GM19463 (cell line): ENCODE results near the gene ZNF768.
"Not testable (repeated sequence)": the region's sequence is repeated elsewhere in the genome, so short reads cannot be mapped to it uniquely, and the experiment has no call there.

ENCODE experiments used
- ATAC-seq: cut with Tn5 transposase; IDR thresholded peaks from one replicate; pipeline ENCODE4 v1.9.1; 2021; ENCODE audit warnings: mild to moderate bottlenecking, moderate library complexity; ENCODE audit not compliant: unreplicated experiment

ZNF768 gene

DNA sequence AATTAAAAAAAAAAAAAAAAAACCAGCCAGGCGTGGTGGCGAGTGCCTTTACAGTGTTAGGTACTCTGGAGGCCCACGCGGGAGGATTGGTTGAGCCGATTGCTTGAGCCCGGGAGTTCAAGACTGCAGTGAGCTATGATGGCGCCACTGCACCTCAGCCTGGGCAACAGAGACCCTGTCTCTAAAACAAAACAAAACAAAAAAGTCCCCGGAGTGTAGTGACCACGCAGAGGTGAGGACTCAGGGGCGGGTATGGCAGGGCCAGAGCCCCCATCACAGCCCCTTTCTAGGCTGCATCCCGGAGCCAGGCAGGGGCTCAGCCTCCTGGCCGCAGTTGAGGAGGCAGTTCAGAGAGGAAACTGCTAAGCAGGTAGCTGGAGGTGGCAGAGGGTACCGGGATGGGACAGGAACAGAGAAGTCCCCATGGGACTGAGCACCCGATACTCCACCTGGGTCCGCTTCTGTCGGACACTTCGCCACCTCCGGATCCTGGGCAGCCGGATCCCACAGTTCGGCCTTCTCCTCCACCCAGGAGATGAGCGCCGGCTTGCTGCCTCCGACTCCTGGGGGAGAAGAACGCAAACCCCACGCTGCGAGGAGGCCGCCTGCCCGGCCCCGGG lies 7.5 kb upstream of the ZNF768 start:
- peak; percentile 6 for ATAC-seq

DNA sequence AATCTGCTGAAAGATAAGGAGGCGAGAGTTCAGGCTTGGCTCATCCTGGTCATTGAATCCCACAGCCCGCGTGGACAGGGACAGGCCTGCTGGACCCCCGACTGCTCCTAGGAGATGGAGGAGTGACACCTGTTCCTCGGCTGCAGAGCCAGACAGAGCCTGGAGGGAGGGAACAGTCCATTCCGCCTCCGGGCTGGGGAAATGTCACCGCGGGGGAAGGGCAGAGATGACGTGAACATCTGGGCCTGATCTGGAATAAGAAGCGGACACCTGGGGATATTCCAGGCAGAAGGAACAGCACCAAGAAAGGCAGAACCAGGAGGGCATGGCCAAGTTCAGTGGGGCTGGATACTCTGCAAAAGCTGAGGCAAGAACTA lies 6.8 kb upstream of the ZNF768 start:
- no peak for ATAC-seq

DNA sequence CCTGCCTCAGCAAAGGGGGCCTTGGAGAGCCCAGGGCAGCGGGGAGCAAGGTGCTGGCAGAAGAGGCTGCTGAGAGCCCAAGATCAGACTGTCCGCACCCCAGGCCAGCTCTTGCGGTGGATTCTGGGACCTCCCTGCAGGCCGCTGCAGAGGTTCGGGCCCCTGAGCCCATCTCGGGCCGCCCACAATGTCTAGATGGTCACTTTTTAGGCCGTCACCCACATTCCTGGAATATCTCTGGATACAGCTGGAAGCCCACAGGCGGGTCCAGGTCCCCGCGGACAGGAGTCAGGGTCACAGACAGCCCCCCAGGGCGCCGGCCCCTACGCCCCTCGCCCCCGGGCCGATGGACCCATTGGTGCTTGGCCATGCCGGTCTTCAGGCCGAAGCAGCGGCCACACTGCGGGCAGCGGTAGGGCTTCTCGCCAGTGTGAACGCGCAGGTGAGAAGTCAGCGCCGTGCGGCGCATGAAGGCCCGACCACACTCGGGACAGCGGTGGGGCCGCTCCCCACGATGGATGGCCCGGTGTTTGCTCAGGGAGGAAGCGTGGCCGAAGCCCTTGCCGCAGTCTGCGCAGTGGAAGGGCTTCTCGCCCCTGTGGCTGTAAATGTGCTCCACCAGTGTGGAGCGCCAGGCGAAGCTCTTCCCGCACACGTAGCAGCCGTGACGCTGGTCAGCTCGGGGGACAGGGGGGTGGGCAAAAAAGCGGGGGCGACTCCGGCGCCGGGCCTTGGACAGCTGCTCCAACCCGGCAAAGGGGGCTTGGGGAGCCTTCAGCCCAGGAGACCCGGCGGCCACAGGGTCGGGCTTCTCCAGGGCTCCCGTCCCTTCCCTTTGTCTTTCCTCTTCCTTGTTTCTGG lies 6.1 kb upstream of the ZNF768 start:
- no peak for ATAC-seq

DNA sequence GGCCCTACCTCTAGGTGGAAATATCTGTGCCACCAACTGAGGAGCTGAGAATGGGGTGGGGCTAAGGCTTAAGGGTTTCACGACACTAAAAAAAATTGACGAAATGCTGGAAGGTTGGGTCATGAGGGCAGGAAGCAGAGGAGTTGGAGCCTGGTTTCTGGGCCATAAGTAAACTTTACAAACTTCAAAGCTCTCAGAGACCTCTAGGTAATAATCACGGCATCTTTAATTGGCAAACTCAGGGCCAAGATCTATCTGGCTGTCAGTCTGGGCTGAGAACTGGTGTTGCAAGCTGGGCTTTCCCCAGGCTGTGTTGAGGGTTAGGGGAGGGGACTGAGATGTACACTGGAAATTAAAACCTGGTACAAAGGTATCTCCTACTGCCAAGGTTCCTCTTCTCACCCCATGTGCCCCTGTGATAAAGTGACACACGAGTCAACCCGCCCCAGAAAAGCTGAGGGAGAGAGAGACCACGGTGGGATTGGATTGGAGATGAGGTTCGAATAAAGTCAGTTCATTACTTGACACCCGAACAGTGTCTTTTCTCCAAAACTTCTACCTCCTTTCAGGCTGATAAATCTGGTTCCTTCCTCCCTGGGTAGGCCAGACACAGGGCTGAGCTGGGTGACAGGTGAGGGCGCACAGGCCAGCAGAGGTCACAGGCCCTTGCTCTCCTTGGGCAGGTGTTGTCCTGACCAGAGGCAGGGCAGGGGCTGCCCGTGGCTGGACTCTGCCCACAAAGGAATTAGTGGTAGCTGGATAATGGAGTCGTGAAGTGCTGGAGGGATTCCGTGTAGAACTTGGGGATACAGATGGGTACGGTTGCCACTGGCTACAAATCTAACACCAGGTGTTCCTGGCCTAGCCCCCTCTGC lies 4.0 kb upstream of the ZNF768 start:
- no peak for ATAC-seq

DNA sequence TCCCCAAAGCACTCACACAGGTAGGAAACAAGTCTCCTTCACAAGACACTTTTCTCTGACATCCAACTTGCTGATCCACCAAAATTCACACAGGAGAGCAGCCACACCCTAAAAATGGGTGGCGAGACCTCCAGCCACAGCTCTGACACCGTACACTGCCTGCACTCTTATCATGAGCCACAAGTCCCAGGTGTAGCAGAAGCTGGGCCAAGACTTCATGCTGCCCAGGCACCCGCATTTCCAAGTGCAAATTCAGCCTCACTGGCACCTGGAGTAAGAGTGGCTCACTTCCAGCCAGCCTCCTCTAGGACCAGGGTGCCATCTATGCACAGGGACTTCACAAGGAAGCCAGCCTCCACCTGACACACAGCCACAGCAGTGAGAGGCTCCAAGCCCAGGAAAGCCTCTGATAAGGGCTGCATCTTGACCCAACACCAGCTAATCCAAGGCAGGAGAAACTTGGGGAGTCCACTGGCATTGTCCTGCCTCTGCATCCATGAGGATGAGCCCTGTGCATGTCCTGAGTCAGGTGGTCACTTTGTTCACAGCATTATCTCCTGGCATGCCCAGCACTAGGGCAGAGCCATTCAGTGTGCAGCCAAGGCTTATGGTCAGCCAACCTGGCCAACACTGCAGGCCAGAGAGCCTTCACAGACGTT lies 2.6 kb upstream of the ZNF768 start:
- ATAC-seq, result no peak

DNA sequence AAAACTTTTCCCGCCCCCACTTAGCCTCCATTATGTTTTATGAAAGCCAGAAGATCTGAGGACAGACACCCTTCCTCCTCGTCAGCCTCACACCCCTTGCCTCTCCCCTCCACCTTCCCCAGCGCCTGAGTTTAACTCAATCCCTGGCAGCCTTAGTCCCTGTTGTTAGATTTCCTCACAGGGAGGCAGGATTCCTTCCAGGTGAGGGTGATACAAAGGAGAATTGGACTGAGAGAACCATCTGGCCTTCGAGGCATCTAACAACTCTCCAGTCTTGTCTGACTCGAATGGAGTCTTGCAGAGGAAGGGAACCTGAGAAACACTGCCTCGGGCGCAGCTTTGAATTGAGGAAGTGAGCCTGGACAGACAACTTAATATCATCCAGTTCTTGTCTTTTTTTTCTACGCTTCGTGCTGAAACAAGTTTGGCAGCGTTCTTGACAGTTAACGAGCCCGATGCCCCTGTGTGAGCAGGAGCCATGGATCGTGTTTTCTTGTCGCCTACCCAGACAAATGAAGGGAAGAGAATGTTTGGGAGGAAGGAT lies 1.3 kb upstream of the ZNF768 start:
- ATAC-seq, result no peak

DNA sequence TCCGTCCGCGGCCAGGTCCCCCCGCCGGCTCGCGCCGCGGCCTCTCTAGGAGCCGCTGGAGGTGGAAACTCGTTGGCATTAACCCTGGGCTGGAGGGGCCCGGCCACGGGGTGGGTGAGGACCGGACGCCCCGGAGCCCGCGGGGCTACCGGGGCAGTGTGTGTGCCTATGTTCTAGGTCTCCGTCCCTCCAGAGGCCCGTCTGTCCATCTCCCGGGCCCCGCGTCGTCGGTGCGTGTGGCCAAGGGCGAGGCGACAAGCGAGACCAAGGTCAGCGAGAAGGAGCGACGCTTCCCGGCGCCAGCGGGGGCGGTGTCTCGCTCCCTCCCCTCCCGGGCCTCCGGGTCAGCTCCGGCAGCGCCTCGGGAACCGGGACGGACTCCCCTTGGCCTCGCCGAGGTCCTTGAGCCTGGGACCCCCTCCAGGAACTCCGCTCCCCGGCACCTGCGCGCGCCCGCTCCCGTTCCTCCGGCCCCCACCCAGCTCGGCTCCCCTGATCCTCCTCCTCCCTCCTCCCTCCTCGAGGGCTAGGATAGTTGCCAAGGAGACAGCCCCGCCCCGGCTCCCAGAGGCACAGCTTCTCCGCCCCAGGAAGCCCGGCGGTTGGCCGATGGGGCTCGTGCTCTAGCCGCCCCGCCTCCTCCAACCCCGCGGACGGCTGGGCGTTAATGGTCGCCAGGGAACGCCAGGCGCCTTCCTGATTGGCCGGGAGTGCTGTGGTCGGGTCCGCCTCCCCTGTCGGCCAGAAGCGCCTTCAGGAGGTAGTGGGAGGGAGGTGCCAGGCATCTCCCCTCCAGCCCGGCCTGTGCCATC lies 663 bp upstream of the ZNF768 start:
- peak; percentile 81 for ATAC-seq

DNA sequence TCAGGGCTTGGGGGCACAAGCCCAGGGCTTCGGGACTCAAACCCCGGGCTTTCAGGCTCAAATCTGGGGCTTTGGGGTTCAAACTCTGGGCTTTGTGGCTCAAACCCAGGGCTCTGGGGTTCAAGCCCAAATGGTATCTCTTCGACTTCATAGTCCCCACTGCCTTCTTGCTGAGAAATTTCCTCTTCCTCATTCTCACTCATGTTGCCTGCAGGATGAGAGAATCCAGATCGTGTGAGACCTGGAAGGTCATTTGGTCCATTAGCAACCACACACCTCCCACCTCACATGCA lies 576 bp downstream of the ZNF768 start:
- no peak for ATAC-seq

DNA sequence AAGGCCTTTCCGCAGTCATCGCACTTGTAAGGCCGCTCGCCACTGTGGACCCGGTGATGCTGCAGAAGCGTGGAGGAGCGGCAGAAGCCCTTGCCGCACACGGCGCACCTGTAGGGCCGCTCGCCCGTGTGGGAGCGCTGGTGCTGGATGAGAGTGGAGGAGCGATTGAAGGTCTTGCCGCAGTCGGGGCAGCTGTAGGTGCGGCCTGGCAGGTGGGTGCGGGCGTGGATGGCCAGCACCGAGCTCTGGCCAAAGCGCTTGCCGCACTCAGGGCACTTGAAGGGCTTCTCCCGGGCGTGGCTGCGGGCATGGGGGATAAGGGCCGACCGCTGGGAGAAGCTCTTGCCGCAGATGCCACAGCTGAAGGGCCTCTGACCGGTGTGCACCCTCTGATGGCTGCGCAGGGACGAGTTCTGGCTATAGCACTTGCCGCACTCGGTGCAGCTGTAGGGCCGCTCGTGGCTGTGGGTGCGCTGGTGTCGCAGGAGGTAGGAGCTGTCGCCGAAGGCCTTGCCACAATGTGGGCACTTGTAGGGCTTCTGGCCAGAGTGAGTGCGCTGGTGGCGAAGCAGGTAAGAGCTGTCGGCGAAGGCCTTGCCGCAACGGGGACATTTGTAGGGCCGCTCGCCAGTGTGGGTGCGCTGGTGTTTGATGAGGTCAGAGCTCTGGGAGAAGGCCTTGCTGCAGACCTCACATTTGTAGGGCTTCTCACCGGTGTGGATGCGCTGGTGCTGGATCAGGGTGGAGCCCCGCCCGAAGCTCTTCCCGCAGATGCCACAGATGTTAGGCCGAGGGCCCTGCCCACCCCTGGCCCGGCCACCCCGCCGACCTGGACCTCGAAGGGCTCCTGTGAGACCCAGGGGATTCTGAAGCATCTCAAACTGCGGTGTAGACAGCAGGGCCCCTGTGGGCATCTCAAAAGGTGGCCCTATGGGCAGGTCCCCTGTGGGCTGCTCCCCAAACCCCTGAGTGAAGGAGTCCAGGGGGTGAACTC lies 1.5 kb downstream of the ZNF768 start:
- ATAC-seq, result no peak

DNA sequence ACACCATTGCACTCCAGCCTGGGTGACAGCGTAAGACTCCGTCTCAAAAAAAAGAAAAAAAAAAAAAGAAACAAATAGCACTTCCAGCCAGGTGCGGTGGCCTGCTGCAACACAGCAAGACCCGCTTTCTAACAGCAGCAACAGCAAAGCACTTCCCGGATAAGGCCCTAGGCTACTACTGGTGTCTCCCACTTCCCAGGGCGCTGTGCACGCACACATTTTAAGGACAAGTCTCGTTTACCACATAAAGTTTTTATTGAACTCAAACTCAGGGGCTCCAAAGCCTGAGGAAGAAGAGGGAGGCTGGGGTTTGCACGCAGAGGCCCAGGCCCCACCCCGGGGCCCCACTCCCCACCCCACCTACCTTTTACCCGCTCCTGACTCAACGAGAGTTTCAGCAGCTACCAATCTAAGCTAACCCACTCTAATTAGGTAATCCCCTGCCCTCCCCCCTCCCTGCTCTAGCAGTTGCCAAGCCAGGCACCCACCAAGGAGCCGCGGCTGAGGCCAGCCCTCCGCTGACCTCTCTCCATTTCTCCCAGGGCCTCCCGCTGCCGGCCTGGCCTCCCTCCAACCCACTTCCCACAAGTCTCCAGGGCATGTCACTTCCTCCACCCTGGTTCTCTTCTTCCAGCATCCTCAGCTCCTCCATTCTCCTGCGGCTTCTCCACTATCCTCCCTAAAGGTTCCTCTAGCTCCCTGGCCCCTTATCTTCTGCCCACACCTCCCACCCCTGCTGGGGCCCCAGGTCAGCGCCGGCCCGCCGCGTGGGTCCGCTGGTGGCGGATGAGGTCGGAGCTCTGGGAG lies 2.4 kb downstream of the ZNF768 start:
- no peak for ATAC-seq

DNA sequence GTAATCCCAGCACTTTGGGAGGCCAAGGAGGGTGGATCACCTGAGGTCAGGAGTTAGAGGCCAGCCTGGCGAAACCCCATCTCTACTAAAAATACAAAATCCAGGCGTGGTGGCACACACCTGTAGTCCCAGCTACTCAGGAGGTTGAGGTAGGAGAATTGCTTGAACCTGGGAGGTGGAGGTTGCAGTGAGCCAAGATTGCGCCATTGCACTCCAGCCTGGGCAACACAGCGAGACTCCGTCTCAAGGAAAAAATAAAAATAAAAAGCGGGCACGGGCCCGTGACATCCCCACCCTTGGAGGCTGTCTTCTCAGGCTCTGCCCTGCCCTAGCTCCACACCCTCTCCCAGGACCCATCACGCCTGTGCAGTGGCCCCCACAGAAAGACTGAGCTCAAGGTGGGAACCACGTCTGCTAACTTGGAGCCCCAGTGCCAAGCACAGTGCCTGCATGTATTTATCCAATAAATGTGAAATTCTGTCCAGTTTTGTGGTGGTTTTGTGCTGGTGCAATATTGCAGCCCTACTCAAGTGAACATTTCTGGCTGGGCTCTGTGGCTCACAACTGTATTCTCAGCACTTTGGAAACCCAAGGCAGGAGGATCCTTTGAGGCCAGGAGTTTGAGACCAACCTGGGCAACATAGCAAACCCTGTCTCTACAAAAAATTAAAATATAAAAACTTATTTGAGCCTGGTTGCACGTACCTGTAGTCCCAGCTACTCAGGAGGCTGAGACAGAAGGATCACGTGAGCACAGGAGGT lies 3.5 kb downstream of the ZNF768 start:
- ATAC-seq, result not testable (repeated sequence)

DNA sequence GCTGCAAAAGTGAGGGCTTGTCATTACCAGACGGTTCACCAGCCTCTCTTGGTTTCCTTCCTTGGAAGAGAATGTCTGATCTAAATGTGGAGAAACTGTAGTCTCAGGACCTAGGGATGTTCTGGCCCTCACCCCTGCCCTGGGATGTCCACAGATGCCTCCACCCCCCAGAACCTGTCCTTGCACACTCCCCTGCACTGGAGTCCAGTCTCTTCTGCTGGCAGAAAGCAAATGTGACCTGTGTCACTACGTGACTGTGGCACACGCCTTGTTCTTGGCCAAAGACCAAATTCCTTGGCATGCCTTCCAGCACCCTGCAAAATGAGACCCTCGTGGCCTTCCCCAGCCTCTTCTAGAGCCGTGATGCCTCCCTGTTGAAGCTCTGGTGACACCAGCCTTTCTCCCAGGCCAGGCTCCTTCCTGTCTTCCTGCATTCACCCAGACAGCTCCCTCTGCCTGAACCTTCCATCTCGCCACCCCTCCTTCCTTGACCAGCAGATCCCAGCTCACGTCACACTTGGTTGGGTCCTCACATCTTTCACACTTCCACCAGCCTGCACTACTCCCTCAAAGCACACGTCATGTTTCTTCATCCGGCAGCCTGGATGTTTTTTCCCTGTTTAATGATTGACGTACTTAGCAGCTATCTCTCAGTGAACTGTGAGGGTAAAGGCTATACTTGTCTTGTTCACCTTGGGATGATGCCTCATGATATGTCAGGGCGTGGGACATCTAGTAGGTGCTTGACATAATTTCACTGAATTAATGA lies 4.3 kb downstream of the ZNF768 start:
- ATAC-seq, result no peak

DNA sequence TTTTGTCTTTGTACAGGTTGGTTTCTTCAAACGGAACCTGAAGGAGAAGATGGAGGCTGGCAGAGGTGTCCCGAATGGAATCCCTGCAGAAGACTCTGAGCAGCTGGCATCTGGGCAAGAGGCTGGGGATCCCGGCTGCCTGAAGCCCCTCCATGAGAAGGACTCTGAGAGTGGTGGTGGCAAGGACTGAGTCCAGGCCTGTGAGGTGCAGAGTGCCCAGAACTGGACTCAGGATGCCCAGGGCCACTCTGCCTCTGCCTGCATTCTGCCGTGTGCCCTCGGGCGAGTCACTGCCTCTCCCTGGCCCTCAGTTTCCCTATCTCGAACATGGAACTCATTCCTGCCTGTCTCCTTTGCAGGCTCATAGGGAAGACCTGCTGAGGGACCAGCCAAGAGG lies 4.9 kb downstream of the ZNF768 start:
- ATAC-seq, result no peak

DNA sequence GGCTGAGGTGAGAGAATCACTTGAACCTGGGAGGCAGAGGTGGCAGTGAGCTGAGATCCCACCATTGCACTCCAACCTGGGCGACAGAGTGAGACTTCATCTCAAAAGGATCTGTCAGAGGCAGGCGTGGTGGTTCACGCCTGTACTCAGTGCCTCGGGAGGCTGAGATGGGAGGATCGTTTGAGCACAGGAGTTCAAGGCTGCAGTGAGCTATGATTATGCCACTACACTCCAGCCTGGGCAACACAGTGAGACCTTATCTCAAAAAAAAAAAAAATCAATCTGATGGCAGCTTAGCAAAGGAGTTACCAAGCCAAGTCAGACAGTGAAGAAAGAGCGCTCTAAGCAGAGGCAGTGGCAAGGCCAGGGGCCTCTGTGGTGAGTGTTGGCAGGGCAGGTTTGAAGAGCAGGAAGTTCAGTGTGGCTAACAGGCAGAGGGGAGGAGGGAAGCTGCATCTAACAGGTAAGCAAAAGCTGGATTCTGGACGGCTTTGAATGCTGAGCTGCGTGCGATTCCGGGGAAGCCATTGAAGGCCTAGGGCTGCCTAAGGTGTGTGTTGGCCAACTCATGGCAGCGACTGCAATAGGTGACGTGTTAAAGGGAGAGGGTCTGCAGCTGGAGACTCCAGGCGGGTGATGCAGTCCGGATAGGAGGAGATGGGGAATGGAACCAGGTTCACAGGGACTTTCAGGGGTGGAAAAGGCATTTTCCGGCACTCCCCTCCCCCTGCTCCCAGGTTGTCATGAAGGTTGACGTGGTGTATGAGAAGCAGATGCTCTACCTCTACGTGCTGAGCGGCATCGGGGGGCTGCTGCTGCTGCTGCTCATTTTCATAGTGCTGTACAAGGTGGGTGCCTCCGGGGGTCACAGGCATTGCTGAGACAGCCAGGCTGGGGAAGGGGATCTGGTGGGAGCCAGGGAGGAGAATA lies 7.0 kb downstream of the ZNF768 start:
- ATAC-seq, result no peak

DNA sequence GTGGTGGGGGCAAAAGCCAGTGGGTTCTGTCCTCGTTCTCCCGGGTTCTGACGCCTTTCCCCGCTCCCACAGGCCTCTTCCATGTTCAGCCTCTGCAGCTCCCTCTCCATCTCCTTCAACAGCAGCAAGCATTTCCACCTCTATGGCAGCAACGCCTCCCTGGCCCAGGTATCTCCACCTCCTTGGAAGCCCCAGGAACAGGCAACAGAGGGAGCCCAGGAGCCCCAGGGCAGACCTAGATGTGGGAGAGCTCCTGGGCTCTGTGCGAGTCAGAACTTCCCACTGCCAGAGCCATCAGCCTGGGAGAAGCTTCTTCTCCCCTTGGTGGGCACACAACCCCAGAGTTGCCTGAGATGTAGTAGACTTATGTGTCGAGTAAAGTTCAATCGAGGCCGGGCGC lies 7.8 kb downstream of the ZNF768 start:
- ATAC-seq, result no peak

DNA sequence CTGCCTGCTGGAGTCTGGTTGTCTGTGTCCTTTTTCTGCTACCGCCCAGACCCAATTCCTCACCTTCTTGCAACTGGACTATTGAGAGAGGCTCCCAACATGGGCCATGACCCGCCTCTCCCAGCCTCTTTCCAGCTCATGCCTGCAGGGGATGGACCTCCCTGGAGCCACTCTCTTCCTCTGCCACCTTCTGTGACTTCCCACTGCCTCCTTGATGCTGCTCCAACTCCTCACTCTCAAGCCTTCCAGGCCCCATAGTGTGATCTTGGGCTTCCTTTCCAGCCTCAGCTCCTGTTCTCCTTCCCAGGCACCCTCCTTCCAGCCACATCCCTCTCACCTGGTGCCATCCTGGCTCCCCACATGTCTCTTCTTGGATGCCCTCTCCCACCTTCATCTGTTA lies 11.1 kb downstream of the ZNF768 start:
- no peak for ATAC-seq
